Effector memory CD8-positive, alpha-beta T cell (primary cell): ENCODE measurements around the gene CDH23.
A peak's percentile ranks its signal among the peaks of the same experiment; 100 is the strongest.

Experiments
- ATAC-seq: fragments of 150-1000 bp; cut with Tn5 transposase; replicated peaks from 2 replicates; pipeline ENCODE4 v1.10.0; 2021; ENCODE audit warnings: mild to moderate bottlenecking, moderate library complexity
- DNase-seq, 3 experiments: peaks; one replicate each; pipeline ENCODE4 v3.0.0; 2021
- H3K27ac Mint-ChIP-seq, 2 donors: one replicate each; pipeline ENCODE4 v1.8.0; 2022; ENCODE audit warnings: mild to moderate bottlenecking in 2 of 2, mixed read lengths in 2 of 2, moderate library complexity in 2 of 2
- H3K27me3 Mint-ChIP-seq, 2 donors: one replicate each; pipeline ENCODE4 v1.8.0; 2022; ENCODE audit warnings: mixed read lengths in 2 of 2
- H3K36me3 Mint-ChIP-seq: one replicate; pipeline ENCODE4 v1.8.0; 2022; ENCODE audit warnings: mild to moderate bottlenecking, moderate library complexity, mixed read lengths; ENCODE audit not compliant: insufficient read depth
- H3K4me1 Mint-ChIP-seq, 2 donors: one replicate each; pipeline ENCODE4 v1.8.0; 2022; ENCODE audit warnings: low read depth in 2 of 2, mixed read lengths in 2 of 2
- H3K4me3 Mint-ChIP-seq, 2 donors: one replicate each; pipeline ENCODE4 v1.8.0; 2022; ENCODE audit warnings: mild to moderate bottlenecking in 2 of 2, mixed read lengths in 2 of 2, moderate library complexity in 2 of 2
- H3K9me3 Mint-ChIP-seq, 2 donors: one replicate each; pipeline ENCODE4 v1.8.0; 2022; ENCODE audit warnings: mixed read lengths in 2 of 2

The CDH23 gene

DNA sequence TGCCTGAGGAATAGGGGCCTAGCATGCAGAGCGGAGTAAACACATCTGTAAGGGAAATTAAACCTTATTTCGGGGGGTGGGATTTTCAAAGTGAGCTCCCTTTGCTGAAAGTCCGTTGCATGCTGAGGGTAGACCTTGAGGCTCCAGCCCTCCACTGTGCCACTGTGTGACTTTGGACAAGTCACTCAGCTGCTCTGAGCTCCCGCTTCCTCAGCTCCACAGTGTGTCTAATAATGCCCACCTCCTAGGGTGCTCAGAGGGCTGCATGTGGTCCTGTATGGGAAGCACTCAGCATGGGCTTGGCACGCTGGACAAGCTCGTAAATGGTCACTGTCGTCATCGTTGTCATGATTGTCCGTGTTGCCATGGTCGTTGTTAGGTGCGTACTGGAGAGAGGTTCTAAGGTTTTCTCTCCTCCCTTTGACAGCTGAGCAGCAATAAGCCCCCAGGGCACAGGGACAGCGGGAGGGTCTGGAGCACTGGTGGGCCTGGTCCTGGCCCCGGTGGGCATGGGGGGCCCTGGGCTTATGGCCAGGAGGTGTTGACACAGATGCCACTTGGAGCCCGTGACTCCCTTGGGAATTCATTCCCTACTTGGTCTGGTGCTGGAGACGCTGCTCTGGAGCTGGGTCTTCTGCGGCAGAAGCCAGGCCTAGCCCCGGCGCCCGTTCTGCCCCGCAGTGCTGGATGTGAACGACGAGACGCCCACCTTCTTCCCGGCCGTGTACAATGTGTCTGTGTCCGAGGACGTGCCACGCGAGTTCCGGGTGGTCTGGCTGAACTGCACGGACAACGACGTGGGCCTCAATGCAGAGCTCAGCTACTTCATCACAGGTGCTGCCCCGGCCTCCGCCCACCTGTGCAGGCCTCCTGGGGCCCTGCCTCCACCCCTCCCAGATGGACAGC is 309.7 kb downstream of the CDH23 start:
- DNase-seq: no peak
- Mint-ChIP-seq H3K4me3 (no peak overlapping the region), H3K36me3 (peaks cover 8% of the 10 kb centered on the region), H3K9me3 (no peaks in the 10 kb centered on the region), H3K27me3 (no peaks in the 10 kb centered on the region), H3K27ac (no peak overlapping the region), H3K4me1 (peaks cover 9 to 26% of the 10 kb centered on the region in 2 donors)
- ATAC-seq: no peak

DNA sequence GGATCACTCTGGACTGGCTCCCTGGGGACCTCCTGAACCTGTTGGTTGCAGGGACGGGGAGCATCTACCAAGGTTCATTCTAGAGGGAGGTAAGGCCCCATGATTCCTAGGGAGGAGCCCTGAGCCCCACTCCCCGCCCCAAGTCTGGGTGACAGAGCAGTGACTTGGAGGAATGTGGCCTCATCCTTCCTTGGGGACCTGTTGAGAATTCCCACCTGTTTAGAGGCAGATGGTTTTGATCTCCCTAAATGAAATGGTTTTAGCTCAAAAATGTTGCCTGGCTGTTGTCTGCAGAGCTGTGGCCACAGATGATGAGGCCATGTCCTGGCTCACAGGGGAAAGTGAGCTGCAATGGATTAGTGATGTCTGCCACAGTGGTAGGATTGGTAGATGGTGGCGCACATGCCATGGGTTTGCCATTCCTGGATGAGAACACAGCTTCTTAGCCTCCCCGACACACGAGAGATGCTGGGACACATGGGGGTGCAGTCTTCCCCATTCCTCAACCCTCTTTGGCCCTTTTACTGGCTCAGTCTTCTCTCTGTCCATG is 310.6 kb downstream of the CDH23 start:
- no peak for DNase-seq

DNA sequence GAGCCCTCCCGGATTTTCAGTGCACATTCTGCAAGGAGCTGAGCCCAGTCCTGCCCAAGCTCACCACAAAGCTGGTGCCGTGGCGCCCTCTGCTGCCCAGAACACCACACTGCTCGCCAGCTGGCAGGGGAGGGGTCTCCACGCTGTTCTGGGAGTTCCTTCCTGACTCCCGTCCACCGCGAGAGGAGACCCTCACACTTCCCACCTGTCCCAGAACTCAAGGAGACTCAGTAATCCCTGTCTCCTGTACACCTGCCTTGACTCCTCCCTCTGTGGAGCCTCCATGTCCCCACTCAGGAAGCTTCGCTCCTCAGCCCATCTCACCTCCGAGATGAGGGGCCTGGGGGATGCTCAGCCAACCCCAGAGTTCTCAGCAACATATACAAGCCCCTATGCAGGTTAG is 311.6 kb downstream of the CDH23 start:
- peaks cover 23 to 40% of the 10 kb centered on the region in 2 donors for H3K4me1 Mint-ChIP-seq

More for the DNA sequence above, 310.6 kb downstream of the CDH23 start:
- Mint-ChIP-seq H3K27me3 (no peaks in the 10 kb centered on the region), H3K27ac (no peak overlapping the region), H3K4me1 (peaks cover 14 to 30% of the 10 kb centered on the region in 2 donors), H3K9me3 (no peaks in the 10 kb centered on the region), H3K36me3 (peaks cover 8% of the 10 kb centered on the region), H3K4me3 (no peak overlapping the region)
- ATAC-seq: no peak

DNA sequence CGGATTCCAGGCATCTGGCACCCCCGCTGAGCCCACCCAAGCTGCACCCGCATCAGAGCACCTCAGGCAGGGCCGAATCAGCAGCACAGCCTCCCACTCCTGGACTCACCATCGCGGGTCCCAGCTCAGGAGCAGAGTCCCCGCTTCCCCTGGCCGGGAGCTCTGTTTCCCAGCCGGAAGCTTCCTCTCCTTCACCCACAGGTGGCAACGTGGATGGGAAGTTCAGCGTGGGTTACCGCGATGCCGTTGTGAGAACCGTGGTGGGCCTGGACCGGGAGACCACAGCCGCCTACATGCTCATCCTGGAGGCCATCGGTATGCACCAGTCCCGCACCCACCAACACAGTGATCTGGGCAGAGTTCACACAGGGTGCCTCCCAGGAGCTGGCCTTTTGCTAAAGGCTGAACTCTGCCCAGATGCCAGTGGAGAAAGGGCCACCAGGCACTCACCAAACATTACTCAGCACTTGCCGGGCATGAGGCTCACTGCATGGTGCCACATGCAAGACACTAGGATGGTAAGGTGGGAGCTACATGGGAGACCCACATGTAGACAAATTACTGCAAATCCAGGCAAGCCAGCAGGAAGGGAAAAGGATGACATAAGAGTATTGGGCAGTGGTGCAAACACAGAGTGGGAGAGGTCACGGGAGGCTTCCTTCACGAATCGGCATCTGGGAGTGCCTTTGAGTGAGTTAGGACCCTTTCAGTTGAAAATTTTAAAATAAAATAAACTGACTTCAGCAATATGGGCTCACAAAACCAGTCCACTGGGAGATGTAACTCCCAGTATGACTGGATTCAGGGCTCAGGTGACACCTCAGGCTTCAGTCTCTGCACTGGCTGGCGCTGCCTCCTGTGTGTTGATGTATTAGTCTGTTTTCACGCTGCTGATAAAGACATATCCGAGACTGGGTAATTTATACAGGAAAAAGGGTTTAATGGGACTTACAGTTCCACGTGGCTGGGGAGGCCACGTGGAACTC is 312.5 kb downstream of the CDH23 start:
- Mint-ChIP-seq H3K36me3 (peaks cover 8% of the 10 kb centered on the region), H3K27me3 (no peaks in the 10 kb centered on the region), H3K4me1 (peaks cover 31 to 49% of the 10 kb centered on the region in 2 donors), H3K4me3 (no peak overlapping the region), H3K9me3 (no peaks in the 10 kb centered on the region), H3K27ac (peak overlapping the region in 1 of 2 donors; percentile 17)
- DNase-seq (no peak), ATAC-seq (no peak)

More for the DNA sequence above, 311.6 kb downstream of the CDH23 start:
- no peaks in the 10 kb centered on the region for H3K27me3 Mint-ChIP-seq
- DNase-seq (peak; percentile 51 to 61 (median 61)), ATAC-seq (peak; percentile 68)
- no peaks in the 10 kb centered on the region for H3K9me3 Mint-ChIP-seq
- H3K27ac Mint-ChIP-seq: peak overlapping the region in 1 of 2 donors; percentile 60
- H3K36me3 Mint-ChIP-seq: peaks cover 8% of the 10 kb centered on the region
- peak overlapping the region in 1 of 2 donors; percentile 11 for H3K4me3 Mint-ChIP-seq

DNA sequence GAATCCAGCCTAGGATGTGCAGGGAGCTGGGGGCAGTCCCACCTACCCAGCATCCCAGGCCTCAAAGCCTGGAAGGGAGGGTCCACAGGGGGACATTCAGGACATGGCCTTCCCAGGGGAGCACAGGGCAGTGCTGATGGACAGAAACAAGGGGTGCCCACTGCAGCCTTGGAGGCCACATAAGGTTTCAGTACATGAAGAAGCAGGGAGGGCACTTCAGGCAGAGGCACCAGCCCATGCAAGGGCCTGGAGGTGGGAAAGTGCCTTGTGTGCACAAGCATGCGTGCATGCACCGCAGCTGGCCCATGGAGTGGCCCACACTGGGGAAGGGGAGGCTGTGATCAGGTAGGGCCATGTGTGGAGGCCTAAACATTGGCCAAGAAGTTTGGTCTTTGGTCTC is 313.8 kb downstream of the CDH23 start:
- Mint-ChIP-seq H3K27ac (peak overlapping the region; percentile 76 to 99), H3K36me3 (peaks cover 8% of the 10 kb centered on the region), H3K9me3 (no peaks in the 10 kb centered on the region)

DNA sequence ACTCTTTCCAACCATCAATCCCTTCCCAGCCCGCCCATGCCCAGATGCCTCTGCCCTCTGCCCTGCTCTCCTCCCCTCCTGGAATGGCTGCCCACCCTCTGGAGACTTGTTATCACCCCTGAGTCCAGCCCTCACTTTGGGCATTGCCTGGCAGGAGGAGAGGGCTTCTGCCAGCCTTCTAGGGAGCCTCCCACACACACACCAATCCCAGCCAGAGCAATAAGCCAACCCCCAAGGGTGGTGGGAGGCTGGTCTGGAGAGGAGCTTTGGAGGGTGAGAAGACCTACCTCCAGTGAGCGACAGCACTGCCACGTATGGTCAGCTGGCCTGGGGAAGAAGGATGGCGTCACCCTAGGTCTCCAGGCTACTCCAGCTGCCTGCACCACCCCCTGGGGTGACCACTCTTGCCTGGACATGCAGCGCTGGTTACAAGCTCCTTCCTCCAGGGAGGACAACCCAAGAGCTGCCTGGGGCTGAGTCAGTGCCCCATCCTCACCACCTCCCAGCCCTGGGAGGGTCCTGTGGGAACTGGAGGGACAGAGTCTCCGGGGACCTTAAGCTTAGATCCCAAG is 314.4 kb downstream of the CDH23 start:
- ATAC-seq: no peak
- no peaks in the 10 kb centered on the region for H3K27me3 Mint-ChIP-seq
- H3K9me3 Mint-ChIP-seq: no peaks in the 10 kb centered on the region
- DNase-seq: no peak
- peaks cover 43 to 63% of the 10 kb centered on the region in 2 donors for H3K4me1 Mint-ChIP-seq
- peaks cover 8% of the 10 kb centered on the region for H3K36me3 Mint-ChIP-seq
- no peak overlapping the region for H3K4me3 Mint-ChIP-seq
- H3K27ac Mint-ChIP-seq: peak overlapping the region; percentile 76 to 99

More for the DNA sequence above, 313.8 kb downstream of the CDH23 start:
- Mint-ChIP-seq H3K4me1 (peaks cover 42 to 59% of the 10 kb centered on the region in 2 donors), H3K27me3 (no peaks in the 10 kb centered on the region), H3K4me3 (no peak overlapping the region)
- ATAC-seq: no peak
- DNase-seq: no peak

DNA sequence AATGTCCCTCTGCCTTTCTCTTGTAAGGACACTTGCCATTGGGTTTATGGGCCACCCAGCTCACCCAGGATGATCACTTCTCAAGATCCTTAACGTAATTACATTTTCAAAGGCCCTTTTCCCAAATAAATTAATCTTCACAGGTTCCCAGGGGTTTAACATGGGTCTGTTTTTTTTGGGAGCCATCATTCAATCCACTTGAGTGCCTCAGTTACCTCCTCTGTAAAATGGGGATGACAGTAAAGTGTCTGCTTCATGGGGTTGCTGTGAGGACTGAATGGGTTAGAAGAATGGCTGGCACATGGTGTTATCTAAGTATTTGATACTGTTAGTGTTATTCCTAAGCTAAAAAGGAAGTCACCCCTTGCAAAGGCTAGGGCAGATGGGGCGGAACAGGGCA is 315.4 kb downstream of the CDH23 start:
- no peaks in the 10 kb centered on the region for H3K27me3 Mint-ChIP-seq
- peak overlapping the region; percentile 99 for H3K27ac Mint-ChIP-seq
- no peak for DNase-seq
- H3K4me3 Mint-ChIP-seq: peak overlapping the region; percentile 83 to 88
- peaks cover 43 to 65% of the 10 kb centered on the region in 2 donors for H3K4me1 Mint-ChIP-seq
- peaks cover 8% of the 10 kb centered on the region for H3K36me3 Mint-ChIP-seq
- peak; percentile 2 for ATAC-seq
- no peaks in the 10 kb centered on the region for H3K9me3 Mint-ChIP-seq

DNA sequence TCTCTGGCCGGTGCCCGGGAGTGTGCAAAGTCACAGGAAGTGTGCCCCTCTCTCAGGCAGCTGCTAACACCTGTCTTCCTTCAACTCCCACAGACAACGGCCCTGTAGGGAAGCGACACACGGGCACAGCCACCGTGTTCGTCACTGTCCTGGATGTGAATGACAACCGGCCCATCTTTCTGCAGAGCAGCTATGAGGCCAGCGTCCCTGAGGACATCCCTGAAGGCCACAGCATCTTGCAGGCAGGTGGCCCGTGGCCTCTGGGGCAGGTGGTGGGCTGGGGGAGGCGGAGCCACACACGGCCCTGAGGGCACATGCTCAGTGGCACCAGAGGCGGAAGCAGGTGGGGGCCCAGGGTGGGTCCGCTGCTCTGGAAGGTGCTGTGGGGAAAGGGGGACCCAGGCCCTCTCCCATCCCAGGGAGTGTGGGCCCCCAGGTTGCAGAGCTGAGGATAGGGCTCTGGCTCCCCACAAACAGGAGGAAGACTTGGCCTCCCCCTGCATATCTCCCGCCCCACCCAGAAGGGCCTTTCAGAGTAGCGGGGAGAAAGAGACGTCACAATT is 315.9 kb downstream of the CDH23 start:
- peak; percentile 35 for ATAC-seq
- Mint-ChIP-seq H3K4me1 (peaks cover 42 to 66% of the 10 kb centered on the region in 2 donors), H3K27me3 (no peaks in the 10 kb centered on the region), H3K9me3 (no peaks in the 10 kb centered on the region), H3K4me3 (peak overlapping the region; percentile 83 to 88), H3K36me3 (peaks cover 8% of the 10 kb centered on the region), H3K27ac (peak overlapping the region; percentile 99)
- DNase-seq: no peak

DNA sequence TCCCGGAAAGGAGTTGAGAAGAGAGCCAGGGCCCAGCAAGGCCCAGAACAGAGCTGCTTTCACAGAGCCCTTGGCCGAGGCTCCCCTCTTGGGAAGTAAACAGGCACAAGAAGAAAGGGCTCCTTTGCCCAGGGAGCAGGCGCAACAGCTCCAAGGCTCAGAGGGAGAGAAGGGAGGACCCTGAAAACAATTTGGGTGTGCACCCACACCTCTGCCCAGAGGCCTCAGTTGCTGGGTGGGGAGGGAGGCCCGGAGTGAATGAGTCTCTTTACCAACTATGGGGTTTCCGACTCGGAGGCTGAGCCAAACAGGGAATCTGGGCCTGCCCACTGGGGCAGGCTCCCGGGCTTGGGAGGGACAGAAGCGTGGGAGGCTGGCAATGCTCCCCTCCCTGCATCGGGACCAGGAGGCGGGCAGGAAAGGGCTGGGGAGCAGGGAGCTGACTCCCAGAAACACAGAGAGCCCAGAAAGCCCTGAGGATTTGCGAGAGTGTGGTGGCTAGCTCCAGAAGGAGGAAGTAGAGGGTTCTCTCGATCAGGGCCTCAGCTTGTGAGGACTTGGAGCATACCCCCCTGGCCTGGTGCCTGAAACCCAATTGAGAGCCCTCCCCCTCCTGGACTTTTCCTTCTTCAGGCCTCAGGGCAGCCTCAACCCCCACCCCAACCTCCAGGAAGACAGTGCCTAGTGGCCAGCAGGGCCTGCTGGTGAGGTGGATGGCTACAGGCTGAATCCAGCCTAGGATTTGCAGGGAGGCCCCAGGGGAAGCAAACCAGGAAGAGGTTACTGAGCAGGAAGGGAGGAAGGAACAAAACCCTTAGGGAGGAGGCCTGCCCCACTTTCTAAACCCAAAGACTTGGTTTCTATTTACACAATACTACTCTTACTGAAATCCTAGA is 316.7 kb downstream of the CDH23 start:
- peak; percentile 64 for ATAC-seq
- Mint-ChIP-seq H3K4me1 (peaks cover 38 to 58% of the 10 kb centered on the region in 2 donors), H3K9me3 (no peaks in the 10 kb centered on the region), H3K4me3 (peak overlapping the region; percentile 83 to 88), H3K27me3 (no peaks in the 10 kb centered on the region), H3K36me3 (peaks cover 7% of the 10 kb centered on the region), H3K27ac (peak overlapping the region; percentile 99)
- no peak for DNase-seq

DNA sequence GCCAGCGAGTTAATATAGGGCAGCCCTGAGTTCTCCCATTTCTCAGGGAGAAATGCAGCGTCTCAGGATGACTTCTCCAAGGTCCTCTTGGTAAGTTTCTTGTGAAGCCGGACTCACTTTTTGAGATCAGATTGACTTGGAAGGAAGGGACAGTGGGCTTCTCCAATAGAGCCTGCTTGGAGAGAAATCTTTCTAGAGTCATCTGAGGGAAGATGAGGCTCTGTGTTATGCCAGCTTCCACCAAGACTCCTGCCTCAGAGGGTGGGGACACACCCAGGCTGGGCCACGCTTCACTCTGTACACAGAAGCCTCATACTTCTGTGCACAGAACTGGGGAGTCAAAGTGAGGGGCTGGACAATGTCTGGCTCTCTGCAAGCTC is 317.3 kb downstream of the CDH23 start:
- peak overlapping the region; percentile 83 to 88 for H3K4me3 Mint-ChIP-seq
- peaks cover 5% of the 10 kb centered on the region for H3K36me3 Mint-ChIP-seq
- peak overlapping the region; percentile 99 for H3K27ac Mint-ChIP-seq
- H3K9me3 Mint-ChIP-seq: no peaks in the 10 kb centered on the region
- ATAC-seq (no peak), DNase-seq (no peak)
- H3K27me3 Mint-ChIP-seq: no peaks in the 10 kb centered on the region
- H3K4me1 Mint-ChIP-seq: peaks cover 37 to 55% of the 10 kb centered on the region in 2 donors

DNA sequence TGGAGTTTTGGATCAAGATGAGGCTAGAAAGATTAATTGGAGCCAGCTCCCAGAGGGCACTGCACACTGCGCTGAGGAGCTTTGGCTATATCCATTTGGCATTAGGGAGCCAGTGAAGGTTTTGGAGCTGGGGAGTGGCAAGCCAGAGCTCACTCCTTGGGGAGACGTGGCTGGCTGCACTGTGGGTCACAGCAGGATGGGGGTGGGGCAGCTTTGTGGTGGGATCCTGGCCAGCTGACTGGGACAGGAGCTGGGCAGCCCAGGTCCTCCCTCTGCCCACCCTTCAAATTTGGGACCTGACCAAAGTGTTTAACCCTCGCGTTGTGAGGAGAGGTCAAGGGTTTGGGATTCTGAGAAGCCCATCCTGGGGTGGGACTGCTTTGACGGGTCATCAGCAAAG is 317.9 kb downstream of the CDH23 start:
- H3K4me1 Mint-ChIP-seq: peaks cover 35 to 53% of the 10 kb centered on the region in 2 donors

DNA sequence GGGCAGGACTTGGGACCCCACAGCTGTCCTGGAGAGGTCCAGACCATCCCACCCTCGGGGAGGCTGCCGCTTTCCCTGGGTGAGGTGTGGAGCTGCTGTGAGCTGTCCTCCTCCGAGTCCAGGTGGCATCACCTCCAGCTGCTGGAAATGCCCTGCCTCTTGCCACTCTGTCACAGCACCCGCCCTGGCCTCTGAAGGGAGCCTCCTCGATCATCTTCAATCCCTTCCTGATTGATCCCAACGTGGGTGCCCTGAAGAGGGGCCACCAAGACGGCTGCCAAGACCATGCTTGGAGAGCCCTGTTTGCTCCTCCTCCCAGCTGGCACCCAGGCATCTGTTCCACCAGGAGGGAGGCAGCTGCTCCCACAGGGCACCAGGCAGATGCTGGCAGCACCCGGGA is 318.3 kb downstream of the CDH23 start:
- Mint-ChIP-seq H3K4me3 (peak overlapping the region in 1 of 2 donors; percentile 88), H3K4me1 (peaks cover 35 to 52% of the 10 kb centered on the region in 2 donors), H3K27ac (peak overlapping the region; percentile 99), H3K9me3 (no peaks in the 10 kb centered on the region), H3K27me3 (no peaks in the 10 kb centered on the region), H3K36me3 (peaks cover 5% of the 10 kb centered on the region)
- DNase-seq (no peak), ATAC-seq (no peak)

More for the DNA sequence above, 317.9 kb downstream of the CDH23 start:
- Mint-ChIP-seq H3K27me3 (no peaks in the 10 kb centered on the region), H3K36me3 (peaks cover 5% of the 10 kb centered on the region), H3K27ac (peak overlapping the region; percentile 99), H3K9me3 (no peaks in the 10 kb centered on the region), H3K4me3 (peak overlapping the region; percentile 83 to 88)
- no peak for ATAC-seq
- DNase-seq: no peak
